Breast epithelium (tissue), 3 donors: Measurements from ENCODE around the gene STXBP2.

Experiments
- CTCF ChIP-seq, 3 donors: fragments of 450-650 bp; IDR thresholded peaks; one replicate each; pipeline ENCODE4 v1.5.1; 2016 to 2017; ENCODE audit warnings: antibody characterized with exemption in 3 of 3, mild to moderate bottlenecking in 3 of 3, moderate library complexity in 3 of 3
- POLR2A ChIP-seq: fragments of 450-650 bp; IDR thresholded peaks from one replicate; pipeline ENCODE4 v1.6.1; 2016; ENCODE audit warnings: antibody characterized with exemption, mild to moderate bottlenecking, moderate library complexity

GRCh38 chr19:7692417-7693088, 55.6 kb downstream of the STXBP2 start:
- TF ChIP-seq CTCF (IDR thresholded peaks at IDR 0.05), result no peak
- no peak for TF ChIP-seq POLR2A
